PC-3 (cell line): ENCODE data around the gene FAM72C. TPM values are rescaled to one million over a fixed set of nuclear protein-coding genes. Genes with fewer than 3 reads are reported as not detected.
"Not testable (repeated sequence)": the region's sequence is repeated elsewhere in the genome, so short reads cannot be mapped to it uniquely, and the experiment has no call there.

ENCODE experiments used
- ATAC-seq: fragments of 200-7000 bp; cut with Tn5 transposase; 2 replicates; pipeline ENCODE4 v1.9.1; 2020; ENCODE audit warnings: mild to moderate bottlenecking, moderate library complexity
- BruUV-seq: library from RNA; stranded (reverse); fragments of 400-500 nt; replicated peaks from 2 replicates; lab custom pipeline; 2021; lab: Mats Ljungman, UMichigan
- CTCF ChIA-PET: fragments of 300-600 bp; sonication (Branson Sonifier 250); formaldehyde crosslinking; loops from one replicate; lab custom pipeline; 2022; ENCODE audit warnings: antibody characterized with exemption; lab: Charles Lee
- POLR2A ChIA-PET: fragments of 300-600 bp; sonication (Branson Sonifier 250); formaldehyde crosslinking; loops from one replicate; lab custom pipeline; 2022; ENCODE audit warnings: antibody characterized with exemption; ENCODE audit not compliant: unreplicated experiment; lab: Charles Lee
- DNase-seq: peaks from one replicate; pipeline ENCODE4 v3.0.0-alpha.2; 2015
- H2AFZ ChIP-seq: fragments of 300-600 bp; sonication (generic); 2 replicates; pipeline ENCODE4 v1.6.0; 2016; ENCODE audit warnings: antibody characterized with exemption, low read length
- H3F3A ChIP-seq: fragments of 300-600 bp; sonication (generic); one replicate; pipeline ENCODE4 v1.6.0; 2017; ENCODE audit warnings: antibody characterized with exemption, low read length, control low read depth, mild to moderate bottlenecking; ENCODE audit not compliant: unreplicated experiment
- H3K27ac ChIP-seq: fragments of 300-600 bp; sonication (generic); 2 replicates; pipeline ENCODE4 v1.5.1; 2016; ENCODE audit warnings: mild to moderate bottlenecking, low read length
- H3K27me3 ChIP-seq: fragments of 300-600 bp; sonication (generic); 2 replicates; pipeline ENCODE4 v1.6.1; 2016; ENCODE audit warnings: low read length, mixed read lengths
- H3K36me3 ChIP-seq: fragments of 300-600 bp; sonication (generic); 2 replicates; pipeline ENCODE4 v1.6.1; 2016; ENCODE audit warnings: low read depth, mixed run types, low read length, mixed read lengths
- H3K4me1 ChIP-seq: fragments of 300-600 bp; sonication (generic); 2 replicates; pipeline ENCODE4 v1.5.1; 2016; ENCODE audit warnings: low read length; ENCODE audit not compliant: insufficient read depth
- H3K4me2 ChIP-seq: fragments of 300-600 bp; sonication (generic); 2 replicates; pipeline ENCODE4 v1.6.0; 2016; ENCODE audit warnings: low read length
- H3K4me3 ChIP-seq: fragments of 300-600 bp; sonication (generic); 2 replicates; pipeline ENCODE4 v1.5.1; 2016; ENCODE audit warnings: mild to moderate bottlenecking, low read length, mixed read lengths
- H3K79me2 ChIP-seq: fragments of 300-600 bp; sonication (generic); 2 replicates; pipeline ENCODE4 v1.6.1; 2017; ENCODE audit warnings: low read length, mixed read lengths
- H3K9ac ChIP-seq: fragments of 300-600 bp; sonication (generic); 2 replicates; pipeline ENCODE4 v1.6.0; 2016; ENCODE audit warnings: mild to moderate bottlenecking, low read length
- H3K9me2 ChIP-seq: fragments of 300-600 bp; sonication (generic); replicated peaks from 2 replicates; pipeline ENCODE4 v1.6.1; 2016; ENCODE audit warnings: mixed run types, low read length, mixed read lengths
- H3K9me3 ChIP-seq: fragments of 300-600 bp; sonication (generic); 2 replicates; pipeline ENCODE4 v1.6.1; 2016; ENCODE audit warnings: low read length, mixed read lengths
- H4K20me1 ChIP-seq: fragments of 300-600 bp; sonication (generic); 2 replicates; pipeline ENCODE4 v1.6.1; 2016; ENCODE audit warnings: low read length, mixed read lengths
- CTCF ChIP-seq: fragments of 300-600 bp; sonication (generic); conservative IDR thresholded peaks from 2 replicates; pipeline ENCODE4 v1.5.1; 2017; ENCODE audit warnings: antibody characterized with exemption, low read depth, mild to moderate bottlenecking, low read length
- intact Hi-C: fragments of 100-400 bp; cut with micrococcal nuclease; formaldehyde crosslinking; loops from 2 replicates; pipeline ENCODE4 v1.9.0; 2023
- total RNA-seq: library from RNA; depleted of rRNA; stranded (reverse); fragments of >200 nt; gene quantifications from 2 replicates; pipeline ENCODE4 v1.2.3, GENCODE V29; 2014

The FAM72C gene
- total RNA-seq, 1 experiment from 2014 or later: 4.3 TPM

DNA sequence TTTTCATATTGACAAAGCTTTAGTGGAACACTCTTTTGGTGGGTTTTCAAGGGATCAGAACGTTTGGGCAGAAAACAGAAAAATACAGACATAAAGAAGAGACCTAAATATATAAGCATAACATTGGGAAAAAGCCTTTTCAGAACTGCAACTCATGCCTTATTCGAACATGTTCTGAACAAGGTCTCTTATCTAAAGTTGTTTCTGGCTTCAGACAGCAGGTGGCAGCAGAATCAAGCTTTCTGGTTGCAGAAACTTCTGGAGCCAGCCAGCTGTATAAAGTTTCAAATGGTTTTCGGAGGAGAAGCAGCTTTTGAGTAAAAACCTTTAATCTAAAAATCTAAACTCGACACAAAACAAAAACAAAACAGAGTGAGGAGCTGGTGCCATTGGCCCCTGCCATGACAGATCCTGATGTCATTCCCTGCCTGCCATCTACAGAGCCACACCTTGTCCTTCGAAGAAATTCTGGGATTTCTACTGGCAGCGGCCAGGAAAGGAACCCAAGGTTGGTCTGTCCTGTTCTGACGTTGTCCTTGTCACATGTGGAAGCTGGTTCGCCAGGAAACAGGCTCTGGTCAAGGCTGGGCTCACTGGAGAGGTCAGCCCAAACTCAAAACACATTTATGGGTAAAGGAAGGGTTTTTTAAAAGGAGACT is 35.2 kb downstream of the FAM72C start:
- H3K27me3 ChIP-seq, intact Hi-C loops, H2AFZ ChIP-seq, H4K20me1 ChIP-seq, H3K27ac ChIP-seq, H3F3A ChIP-seq, BruUV-seq, H3K79me2 ChIP-seq, H3K9me3 ChIP-seq, H3K4me1 ChIP-seq, POLR2A ChIA-PET, H3K9me2 ChIP-seq, H3K36me3 ChIP-seq, DNase-seq, H3K4me3 ChIP-seq, H3K4me2 ChIP-seq, CTCF ChIA-PET, H3K9ac ChIP-seq: not testable (repeated sequence)
- ATAC-seq: peak; percentile 72
- 0 out of 2 replicates have a peak, but pooled peaks have one; percentile 20 for TF ChIP-seq CTCF

DNA sequence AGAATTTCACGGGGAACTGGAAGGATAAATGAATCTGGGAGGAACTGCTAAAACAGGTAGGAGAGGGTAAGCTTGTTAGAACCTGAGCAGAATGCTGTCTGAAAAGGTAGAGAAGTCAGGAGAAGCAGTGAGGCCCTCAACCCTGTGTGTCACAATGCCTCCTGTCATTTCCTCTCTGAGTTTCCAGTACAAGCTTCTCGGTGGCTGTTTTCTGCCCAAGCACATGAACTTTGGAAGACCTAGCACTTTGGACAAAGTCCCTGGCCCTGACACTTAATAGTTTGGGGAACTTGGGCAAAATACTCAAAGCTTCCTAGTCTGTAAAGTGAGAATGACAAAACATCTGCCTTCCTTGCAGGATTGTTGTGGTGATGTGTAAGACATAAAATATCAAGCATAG is 52.7 kb downstream of the FAM72C start:
- H3K9me3 ChIP-seq, ATAC-seq, DNase-seq, intact Hi-C loops, BruUV-seq, POLR2A ChIA-PET, H3K79me2 ChIP-seq, H3K4me3 ChIP-seq, H3K9ac ChIP-seq, H4K20me1 ChIP-seq, H3K4me1 ChIP-seq, H3K27me3 ChIP-seq, H3K4me2 ChIP-seq, H3K9me2 ChIP-seq, H3K36me3 ChIP-seq, H3K27ac ChIP-seq, CTCF ChIA-PET, H3F3A ChIP-seq, H2AFZ ChIP-seq: not testable (repeated sequence)

DNA sequence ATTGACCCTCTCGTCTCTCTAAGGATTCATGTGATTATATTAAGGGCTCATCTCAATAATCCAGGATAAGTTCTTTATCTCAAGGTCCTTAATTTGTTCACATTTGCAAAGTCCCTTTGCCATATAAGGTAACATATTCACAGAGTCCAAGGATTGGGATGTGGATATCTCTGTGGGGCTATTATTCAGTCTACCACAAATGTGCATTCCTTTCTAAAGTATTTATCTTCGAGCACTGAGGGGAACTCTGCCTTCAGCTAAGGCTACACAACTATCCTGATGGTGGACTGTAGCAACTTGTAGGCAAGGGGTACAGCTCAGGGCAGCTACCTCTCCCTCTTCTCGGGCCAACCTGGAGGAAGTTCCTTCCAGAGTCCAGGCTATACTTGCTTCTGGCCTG is 53.2 kb downstream of the FAM72C start:
- H3K9ac ChIP-seq, H3K27me3 ChIP-seq, H3K4me1 ChIP-seq, H3K4me2 ChIP-seq, H3F3A ChIP-seq, H3K27ac ChIP-seq, BruUV-seq, H4K20me1 ChIP-seq, H3K9me3 ChIP-seq, intact Hi-C loops, H3K79me2 ChIP-seq, DNase-seq, H3K36me3 ChIP-seq, H3K9me2 ChIP-seq, H3K4me3 ChIP-seq, ATAC-seq, CTCF ChIA-PET, POLR2A ChIA-PET, H2AFZ ChIP-seq: not testable (repeated sequence)

GRCh38 chr1:143913705-143914104 is 58.1 kb downstream of the FAM72C start:
- POLR2A ChIA-PET, H3K9me2 ChIP-seq, H3F3A ChIP-seq, H3K27ac ChIP-seq, CTCF ChIA-PET, H3K27me3 ChIP-seq, H3K36me3 ChIP-seq, intact Hi-C loops, H3K9ac ChIP-seq, H3K4me1 ChIP-seq, BruUV-seq, H3K79me2 ChIP-seq, H3K9me3 ChIP-seq, H3K4me3 ChIP-seq, ATAC-seq, H4K20me1 ChIP-seq, H2AFZ ChIP-seq, H3K4me2 ChIP-seq, DNase-seq: not testable (repeated sequence)
